HG03060 (cell line): ENCODE measurements around the gene DEFB113.

ENCODE experiments used
- ATAC-seq: cut with Tn5 transposase; IDR thresholded peaks from one replicate; pipeline ENCODE4 v1.9.1; 2021; ENCODE audit warnings: low read depth, moderate number of reproducible peaks; ENCODE audit not compliant: unreplicated experiment

DEFB113 gene

GRCh38 chr6:49937811-49938210 is 31.6 kb downstream of the DEFB113 start:
- no peak for ATAC-seq

GRCh38 chr6:49937017-49937416 is 32.4 kb downstream of the DEFB113 start:
- no peak for ATAC-seq

- no peak for ATAC-seq
Measured at GRCh38 chr6:49935387-49935786, 34.0 kb downstream of the DEFB113 start.

GRCh38 chr6:49934770-49935169 is 34.7 kb downstream of the DEFB113 start:
- no peak for ATAC-seq

DNA sequence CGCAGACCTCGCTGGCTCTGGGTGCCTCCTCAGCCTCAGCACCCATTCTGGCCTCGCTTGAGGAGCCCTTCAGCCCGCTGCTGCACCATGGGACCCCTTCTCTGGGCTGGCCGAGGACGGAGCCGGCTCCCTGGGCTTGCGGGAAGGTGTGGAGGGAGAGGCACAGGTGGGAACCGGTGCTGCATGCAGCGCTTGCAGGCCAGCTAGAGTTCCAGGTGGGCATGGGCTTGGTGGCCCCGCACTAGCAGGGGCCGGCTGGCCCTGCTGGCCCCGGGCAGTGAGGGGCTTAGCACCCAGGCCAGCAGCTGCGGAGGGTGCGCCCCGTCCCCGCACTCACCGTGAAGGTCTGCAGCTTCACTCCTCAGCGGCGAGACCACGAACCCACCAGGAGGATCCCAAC is 35.9 kb downstream of the DEFB113 start:
- no peak for ATAC-seq

GRCh38 chr6:49929340-49929739 is 40.1 kb downstream of the DEFB113 start:
- no peak for ATAC-seq

DNA sequence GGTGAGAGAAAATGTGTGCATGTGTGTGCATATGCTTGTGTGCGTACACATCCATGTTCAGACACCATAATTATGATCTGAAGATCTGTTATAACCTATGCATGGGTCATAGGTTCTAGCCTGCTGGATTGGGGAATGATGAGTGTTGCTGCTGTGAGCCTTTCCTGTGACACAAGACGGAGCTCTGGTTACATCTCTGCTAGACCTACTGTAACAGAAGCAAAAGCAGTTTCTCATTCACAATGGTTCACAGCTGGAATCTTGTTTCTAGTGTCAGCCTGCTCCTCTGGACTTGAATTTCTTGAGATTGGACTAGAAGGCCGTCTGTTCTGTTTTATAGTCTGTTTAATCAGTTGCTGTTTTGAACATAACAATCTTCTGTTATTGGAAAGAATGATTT is 45.6 kb downstream of the DEFB113 start:
- ATAC-seq = no peak

DNA sequence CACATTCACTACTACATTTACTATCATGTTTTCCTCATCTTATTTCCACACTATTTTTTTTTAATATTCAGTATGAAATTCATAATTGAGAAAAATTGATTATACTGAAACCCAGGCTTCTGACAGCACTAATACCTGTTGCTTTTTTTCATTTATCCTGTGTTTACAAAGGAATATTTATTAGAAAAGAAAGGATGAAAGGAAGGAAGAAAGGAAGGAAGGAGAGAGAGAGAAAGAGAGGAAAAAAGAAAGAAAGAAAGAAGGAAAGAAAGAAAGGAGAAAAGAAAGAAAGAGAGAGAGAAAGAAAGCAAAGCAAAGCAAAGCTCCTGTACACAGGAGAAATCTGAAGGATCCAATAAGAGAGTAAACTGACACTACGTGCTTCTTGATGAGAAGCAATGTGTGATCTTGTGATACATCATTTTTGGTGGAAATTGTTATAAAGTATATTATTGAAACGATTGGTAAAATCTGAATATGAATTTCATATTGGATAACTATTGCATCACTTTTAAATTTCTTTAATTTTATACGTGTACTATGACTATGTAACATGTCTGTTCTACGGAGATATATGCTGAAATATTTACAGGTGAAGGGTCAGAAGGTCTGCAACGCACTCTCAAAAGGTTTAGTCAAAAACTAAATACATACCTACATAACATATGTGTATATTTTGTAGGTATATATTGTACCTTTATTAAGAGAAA is 49.3 kb downstream of the DEFB113 start:
- ATAC-seq = no peak

DNA sequence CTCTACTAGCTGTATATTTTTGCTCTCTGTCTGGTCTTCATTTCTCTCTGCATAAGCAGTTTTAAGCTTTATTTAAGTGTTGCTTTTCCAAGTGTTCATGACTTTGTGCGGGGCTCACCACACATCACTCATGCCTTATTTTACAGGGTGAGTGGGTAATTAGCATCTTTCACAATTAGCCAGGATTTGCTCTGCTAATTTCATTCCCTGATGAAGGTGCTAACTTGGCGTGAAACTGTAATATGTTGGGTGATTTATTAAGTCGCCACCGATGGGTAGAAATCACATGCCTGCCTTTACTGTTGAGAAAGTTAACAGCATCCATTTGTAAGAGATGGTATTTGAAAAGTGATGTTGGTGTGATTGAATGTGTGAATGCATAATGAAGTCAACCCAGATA is 50.2 kb downstream of the DEFB113 start:
- ATAC-seq = no peak

DNA sequence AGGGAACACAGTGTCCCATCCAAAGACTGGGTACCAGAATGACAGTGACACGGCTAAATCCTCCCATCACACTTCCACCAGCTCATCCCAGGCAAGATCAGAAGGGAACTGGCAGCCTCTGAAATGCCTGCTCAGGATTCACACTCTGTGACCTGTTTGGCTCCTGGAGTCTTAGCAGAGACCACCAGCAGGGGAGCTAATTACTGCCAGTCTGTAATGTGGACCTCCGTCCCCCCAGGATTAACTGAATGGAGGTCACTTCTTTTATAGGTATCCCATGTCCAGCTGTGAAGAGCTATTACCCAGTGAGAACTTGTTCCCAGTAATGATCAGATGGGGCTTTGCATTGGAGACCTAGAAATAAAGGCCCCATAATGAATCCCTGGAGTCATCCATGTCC is 50.6 kb downstream of the DEFB113 start:
- ATAC-seq = no peak
